Calu3 (cell line): ENCODE measurements around the gene DNAJA2. TPM values are rescaled to one million over a fixed set of nuclear protein-coding genes. Genes with fewer than 3 reads are reported as not detected.

Experiments used
- BruUV-seq: library from RNA; stranded (reverse); fragments of 400-500 nt; replicated peaks from 2 replicates; lab custom pipeline; 2021; lab: Mats Ljungman, UMichigan
- CTCF ChIA-PET: fragments of 300-600 bp; sonication (Branson Sonifier 250); formaldehyde crosslinking; loops from one replicate; lab custom pipeline; 2022; ENCODE audit warnings: antibody characterized with exemption; lab: Charles Lee
- DNase-seq: peaks from one replicate; pipeline ENCODE4 v3.0.0; 2022
- H3K27ac Mint-ChIP-seq: one replicate; pipeline ENCODE4 v1.8.0; 2022; ENCODE audit warnings: mixed read lengths; ENCODE audit not compliant: unreplicated experiment
- H3K27me3 Mint-ChIP-seq: one replicate; pipeline ENCODE4 v1.8.0; 2022; ENCODE audit warnings: mixed read lengths; ENCODE audit not compliant: unreplicated experiment
- H3K36me3 Mint-ChIP-seq: one replicate; pipeline ENCODE4 v1.8.0; 2022; ENCODE audit warnings: mild to moderate bottlenecking, moderate library complexity, mixed read lengths; ENCODE audit not compliant: insufficient read depth, unreplicated experiment
- H3K4me1 Mint-ChIP-seq: one replicate; pipeline ENCODE4 v1.8.0; 2022; ENCODE audit warnings: mild to moderate bottlenecking, low read depth, mixed read lengths; ENCODE audit not compliant: unreplicated experiment
- H3K4me3 Mint-ChIP-seq: one replicate; pipeline ENCODE4 v1.8.0; 2022; ENCODE audit warnings: mild to moderate bottlenecking, low read depth, moderate library complexity, mixed read lengths; ENCODE audit not compliant: unreplicated experiment
- H3K9me3 Mint-ChIP-seq: one replicate; pipeline ENCODE4 v1.8.0; 2022; ENCODE audit warnings: low read depth, mixed read lengths; ENCODE audit not compliant: unreplicated experiment
- CTCF ChIP-seq: fragments of 200-600 bp; IDR thresholded peaks from one replicate; pipeline ENCODE4 v1.8.0; 2022; ENCODE audit warnings: antibody characterized with exemption; ENCODE audit not compliant: unreplicated experiment
- intact Hi-C: fragments of 100-400 bp; cut with micrococcal nuclease; formaldehyde crosslinking; loops from one replicate; pipeline ENCODE4 v1.10.0; 2022; ENCODE audit not compliant: unreplicated experiment
- total RNA-seq: library from RNA; stranded (reverse); gene quantifications from 2 replicates; pipeline ENCODE4 v1.2.3, GENCODE V29; 2022

DNAJA2 gene
- total RNA-seq, 1 experiment from 2014 or later: 76.8 TPM

- peak overlapping the region; percentile 93 for H3K27ac Mint-ChIP-seq
- TSS peak; percentile 42 for BruUV-seq
- H3K36me3 Mint-ChIP-seq: peaks cover 57% of the 10 kb centered on the region
- intact Hi-C loops: loop anchor here (2.0 kb wide), 1 partner anchor 46 kb away; no protein-coding TSS in a partner anchor
- H3K4me1 Mint-ChIP-seq: peaks cover 50% of the 10 kb centered on the region
- no peaks in the 10 kb centered on the region for H3K9me3 Mint-ChIP-seq
- peak overlapping the region; percentile 74 for H3K4me3 Mint-ChIP-seq
- CTCF ChIA-PET: interaction anchor here (0.5 to 1.5 kb wide), 4 partner anchors 11 to 102 kb away, joined by 3 to 5 read pairs (median 4); no protein-coding TSS in a partner anchor
- H3K27me3 Mint-ChIP-seq: no peaks in the 10 kb centered on the region
- peak; percentile 57 for DNase-seq
- no peak for TF ChIP-seq CTCF
Measured at GRCh38 chr16:46972429-46973206, 856 bp downstream of the DNAJA2 start.

- no TSS peak for BruUV-seq
- no peak for TF ChIP-seq CTCF
- Mint-ChIP-seq H3K36me3 (peaks cover 69% of the 10 kb centered on the region), H3K9me3 (no peaks in the 10 kb centered on the region), H3K27ac (no peak overlapping the region), H3K27me3 (no peaks in the 10 kb centered on the region), H3K4me3 (no peak overlapping the region), H3K4me1 (peaks cover 41% of the 10 kb centered on the region)
- CTCF ChIA-PET: interaction anchor here (0.6 kb wide), 2 partner anchors 95 to 1134 kb away, joined by 3 read pairs; no protein-coding TSS in a partner anchor
- no peak for DNase-seq
- intact Hi-C loops: no loop called here
Measured at GRCh38 chr16:46971271-46971670, 2.2 kb downstream of the DNAJA2 start.

GRCh38 chr16:46970089-46970488, 3.4 kb downstream of the DNAJA2 start:
- intact Hi-C loops: no loop called here
- Mint-ChIP-seq H3K36me3 (peaks cover 80% of the 10 kb centered on the region), H3K27ac (no peak overlapping the region), H3K9me3 (no peaks in the 10 kb centered on the region), H3K4me1 (peaks cover 33% of the 10 kb centered on the region), H3K27me3 (no peaks in the 10 kb centered on the region), H3K4me3 (no peak overlapping the region)
- BruUV-seq: TSS peak; percentile 1
- TF ChIP-seq CTCF: no peak
- CTCF ChIA-PET: no interaction called here
- no peak for DNase-seq

- intact Hi-C loops: no loop called here
- CTCF ChIA-PET: interaction anchor here (1.0 kb wide), 1 partner anchor 10 kb away, joined by 5 read pairs; no protein-coding TSS in a partner anchor
- BruUV-seq: no TSS peak
- H3K27ac Mint-ChIP-seq: no peak overlapping the region
- no peaks in the 10 kb centered on the region for H3K27me3 Mint-ChIP-seq
- no peak for TF ChIP-seq CTCF
- no peaks in the 10 kb centered on the region for H3K9me3 Mint-ChIP-seq
- no peak overlapping the region for H3K4me3 Mint-ChIP-seq
- DNase-seq: no peak
- peaks cover 17% of the 10 kb centered on the region for H3K4me1 Mint-ChIP-seq
- H3K36me3 Mint-ChIP-seq: peaks cover 80% of the 10 kb centered on the region
Measured at GRCh38 chr16:46968063-46968435, 5.4 kb downstream of the DNAJA2 start.
